Bone marrow (tissue), 2 donors: ENCODE measurements around the gene TOR4A.
"Not testable (repeated sequence)": the region's sequence is repeated elsewhere in the genome, so short reads cannot be mapped to it uniquely, and the experiment has no call there.

Experiments
- DNase-seq, 2 donors: peaks; one replicate each; lab custom pipeline; 2025; lab: John Stamatoyannopoulos, UW

TOR4A gene

DNA sequence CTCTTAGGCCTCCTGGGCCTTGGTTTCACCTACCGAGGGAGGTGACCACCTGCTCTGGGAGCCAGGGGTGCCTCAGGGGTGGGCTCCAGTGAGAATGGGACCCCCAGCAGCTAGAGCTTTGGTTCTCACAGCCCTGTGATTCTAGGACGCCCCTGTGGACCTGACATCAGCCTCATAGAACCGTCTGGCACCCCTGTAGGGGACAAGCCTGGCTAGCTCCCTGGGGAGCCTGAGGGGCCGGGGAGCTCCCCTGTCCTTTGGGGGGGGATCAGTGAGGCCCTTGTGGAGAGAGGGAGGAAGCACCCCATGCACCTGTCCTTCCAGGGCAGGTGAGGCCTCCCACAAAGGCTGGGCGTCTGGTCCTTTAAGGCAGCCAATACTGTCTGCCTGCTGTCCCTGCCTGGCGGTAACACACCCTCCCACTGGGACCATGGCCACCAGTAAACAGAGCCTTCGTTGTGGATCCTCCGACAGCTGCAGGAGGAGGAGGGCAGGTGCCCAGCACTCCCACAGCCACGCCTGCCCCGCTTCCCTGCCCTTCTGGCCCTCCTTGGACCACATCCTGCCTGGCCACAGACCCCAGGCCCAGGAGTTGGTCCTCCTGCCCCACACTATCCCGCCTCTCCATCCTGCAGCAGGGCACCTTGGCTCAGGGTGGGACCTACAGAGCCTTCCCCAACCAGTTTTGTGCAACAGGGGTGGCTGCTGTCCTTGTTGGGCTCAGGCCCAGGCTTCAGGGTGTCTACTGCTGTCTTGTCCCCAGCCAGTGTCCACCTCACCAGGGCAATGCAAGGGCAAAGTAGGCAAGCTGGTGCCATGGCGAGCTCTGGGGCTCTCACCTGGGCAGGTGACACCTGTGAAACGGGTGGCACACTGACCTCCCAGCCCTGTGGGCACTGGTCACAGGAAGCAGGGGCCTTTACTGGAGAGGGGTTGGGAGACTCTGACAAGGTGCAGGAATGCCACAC is 39.5 kb upstream of the TOR4A start:
- no peak for DNase-seq

DNA sequence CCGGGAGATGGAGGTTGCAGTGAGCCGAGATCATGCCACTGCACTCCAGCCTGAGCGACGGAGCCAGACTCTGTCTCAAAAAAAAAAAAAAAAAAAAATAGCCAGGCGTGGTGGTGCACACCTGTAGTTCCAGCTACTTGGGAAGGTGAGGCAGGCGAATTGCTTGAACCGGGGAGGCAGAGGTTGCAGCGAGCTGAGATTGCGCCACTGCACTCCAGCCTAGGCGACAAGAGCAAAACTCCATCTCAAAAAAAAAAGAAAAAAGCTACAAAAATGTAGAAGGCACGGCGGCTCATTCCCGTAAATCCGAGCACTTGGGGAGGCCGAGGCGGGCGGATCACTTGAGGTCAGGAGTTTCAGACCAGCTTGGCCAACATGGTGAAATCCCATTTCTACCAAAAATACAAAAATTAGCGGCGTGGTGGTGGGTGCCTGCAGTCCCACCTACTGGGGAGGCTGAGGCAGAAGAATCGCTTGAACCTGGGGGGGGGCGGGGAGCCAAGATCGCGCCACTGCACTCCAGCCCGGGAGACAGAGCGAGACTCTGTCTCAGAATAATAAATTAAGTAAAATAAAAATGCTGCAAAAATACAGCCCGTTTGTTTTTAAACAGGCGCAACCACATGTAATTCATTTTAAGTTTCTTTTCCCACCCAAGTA is 37.9 kb upstream of the TOR4A start:
- not testable (repeated sequence) for DNase-seq

DNA sequence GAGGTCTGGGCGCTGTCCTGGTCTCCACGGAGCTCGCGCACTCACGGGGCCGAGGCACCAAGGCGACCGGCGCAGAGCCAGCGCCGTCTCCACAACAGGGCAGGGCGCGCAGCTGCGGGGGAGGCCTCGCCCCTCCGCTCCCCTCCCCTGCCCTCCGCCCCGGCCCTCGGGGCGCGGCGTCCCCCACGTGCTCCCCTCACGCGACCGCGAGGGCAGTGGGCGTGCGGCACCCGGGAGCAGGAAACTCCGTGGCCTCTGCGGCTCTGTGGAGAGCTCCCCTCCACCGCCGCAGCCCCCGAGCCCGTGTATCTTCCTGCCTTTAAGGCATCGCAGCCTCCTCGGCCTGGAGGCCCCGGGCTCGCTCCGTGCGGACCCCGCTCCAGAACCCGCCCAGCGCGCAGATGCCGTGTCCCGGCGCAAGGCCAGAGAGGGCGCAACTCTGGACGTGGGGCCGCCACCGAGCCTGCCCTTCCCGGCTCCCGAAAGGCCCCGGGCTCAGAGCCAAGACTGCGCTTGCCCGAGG is 37.1 kb upstream of the TOR4A start:
- peak in 1 of 2 donors; percentile 28 for DNase-seq

DNA sequence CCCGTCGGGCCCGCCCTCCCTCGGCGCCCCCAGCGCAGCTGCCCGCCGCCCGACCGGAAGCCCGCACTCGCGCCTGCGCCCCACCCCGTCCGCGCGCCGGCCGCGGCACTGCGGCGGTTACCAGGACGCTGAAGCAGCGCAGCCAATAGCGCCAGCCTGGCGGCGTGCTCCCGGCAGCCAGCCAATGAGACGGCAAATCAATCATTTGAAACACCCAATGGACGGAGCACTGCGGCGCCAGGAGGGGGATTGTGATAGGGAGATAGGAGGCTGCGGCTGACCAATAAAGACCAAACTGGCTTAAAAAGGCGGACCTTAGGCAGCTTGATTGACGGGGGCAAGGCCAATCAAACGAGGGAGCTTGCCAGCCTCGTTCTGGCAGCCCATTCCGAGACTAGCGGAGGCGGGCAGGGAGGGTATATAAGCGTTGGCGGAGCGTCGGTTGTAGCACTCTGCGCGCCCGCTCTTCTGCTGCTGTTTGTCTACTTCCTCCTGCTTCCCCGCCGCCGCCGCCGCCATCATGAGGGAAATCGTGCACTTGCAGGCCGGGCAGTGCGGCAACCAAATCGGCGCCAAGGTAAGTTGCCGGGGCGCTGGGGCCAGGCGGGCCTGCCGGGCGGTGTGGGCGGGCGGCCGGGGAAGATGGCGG is 36.6 kb upstream of the TOR4A start, which contains the start of gene TUBB4B:
TUBB4B (plus strand) TSS at position 447 of the 649 bp plus-strand sequence; CDS start at position 521, 74 bp downstream.
- peak; percentile 97 to 100 for DNase-seq

DNA sequence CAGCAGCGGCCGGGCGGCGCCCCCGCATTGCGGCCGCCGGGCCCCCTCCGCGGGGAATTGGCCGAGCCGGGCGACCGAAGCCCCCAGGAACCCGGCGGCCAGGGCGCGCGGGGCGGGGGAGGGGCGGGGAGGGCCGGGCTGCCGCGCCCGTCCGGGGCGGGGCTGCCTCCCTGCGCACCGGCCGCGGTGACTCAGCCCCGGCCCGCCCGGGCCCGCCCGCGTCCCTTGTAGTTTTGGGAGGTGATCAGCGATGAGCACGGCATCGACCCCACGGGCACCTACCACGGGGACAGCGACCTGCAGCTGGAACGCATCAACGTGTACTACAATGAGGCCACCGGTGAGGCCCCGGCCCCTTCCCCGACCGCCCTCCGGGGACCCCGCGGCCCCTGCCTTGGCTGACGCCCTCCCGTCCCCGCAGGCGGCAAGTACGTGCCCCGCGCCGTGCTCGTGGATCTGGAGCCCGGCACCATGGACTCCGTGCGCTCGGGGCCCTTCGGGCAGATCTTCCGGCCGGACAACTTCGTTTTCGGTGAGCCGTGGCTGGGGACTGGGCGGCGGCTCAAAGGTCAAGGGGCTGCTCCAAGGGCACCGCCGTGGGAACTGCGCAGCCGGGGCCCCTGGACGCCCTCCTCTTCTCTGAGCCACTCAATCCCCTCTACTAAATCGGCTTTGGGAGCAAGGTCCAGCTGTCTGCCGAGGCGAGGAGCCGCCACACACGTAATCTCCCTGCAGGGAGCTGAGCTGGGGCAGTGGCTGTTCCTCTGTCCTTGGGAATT is 35.8 kb upstream of the TOR4A start:
- DNase-seq, result peak in 1 of 2 donors; percentile 80

DNA sequence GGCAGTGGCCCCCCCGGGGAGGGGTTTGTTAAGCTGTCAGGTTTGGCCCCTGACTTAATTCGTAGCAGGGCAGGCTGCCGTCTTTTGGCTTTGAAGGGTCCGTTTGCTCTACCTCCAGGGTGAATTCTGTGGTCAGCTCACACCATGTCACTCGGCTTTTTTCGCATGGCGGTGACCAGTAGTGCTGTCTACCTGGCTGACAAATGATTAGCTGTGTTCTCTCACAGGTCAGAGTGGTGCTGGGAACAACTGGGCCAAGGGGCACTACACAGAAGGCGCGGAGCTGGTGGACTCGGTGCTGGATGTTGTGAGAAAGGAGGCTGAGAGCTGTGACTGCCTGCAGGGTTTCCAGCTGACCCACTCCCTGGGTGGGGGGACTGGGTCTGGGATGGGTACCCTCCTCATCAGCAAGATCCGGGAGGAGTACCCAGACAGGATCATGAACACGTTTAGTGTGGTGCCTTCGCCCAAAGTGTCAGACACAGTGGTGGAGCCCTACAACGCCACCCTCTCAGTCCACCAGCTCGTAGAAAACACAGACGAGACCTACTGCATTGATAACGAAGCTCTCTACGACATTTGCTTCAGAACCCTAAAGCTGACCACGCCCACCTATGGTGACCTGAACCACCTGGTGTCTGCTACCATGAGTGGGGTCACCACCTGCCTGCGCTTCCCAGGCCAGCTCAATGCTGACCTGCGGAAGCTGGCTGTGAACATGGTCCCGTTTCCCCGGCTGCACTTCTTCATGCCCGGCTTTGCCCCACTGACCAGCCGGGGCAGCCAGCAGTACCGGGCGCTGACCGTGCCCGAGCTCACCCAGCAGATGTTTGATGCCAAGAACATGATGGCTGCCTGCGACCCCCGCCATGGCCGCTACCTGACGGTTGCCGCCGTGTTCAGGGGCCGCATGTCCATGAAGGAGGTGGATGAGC is 35.0 kb upstream of the TOR4A start:
- DNase-seq, result no peak

DNA sequence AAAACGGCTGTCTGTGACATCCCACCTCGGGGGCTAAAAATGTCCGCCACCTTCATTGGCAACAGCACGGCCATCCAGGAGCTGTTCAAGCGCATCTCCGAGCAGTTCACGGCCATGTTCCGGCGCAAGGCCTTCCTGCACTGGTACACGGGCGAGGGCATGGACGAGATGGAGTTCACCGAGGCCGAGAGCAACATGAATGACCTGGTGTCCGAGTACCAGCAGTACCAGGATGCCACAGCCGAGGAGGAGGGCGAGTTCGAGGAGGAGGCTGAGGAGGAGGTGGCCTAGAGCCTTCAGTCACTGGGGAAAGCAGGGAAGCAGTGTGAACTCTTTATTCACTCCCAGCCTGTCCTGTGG is 34.3 kb upstream of the TOR4A start:
- not testable (repeated sequence) for DNase-seq

DNA sequence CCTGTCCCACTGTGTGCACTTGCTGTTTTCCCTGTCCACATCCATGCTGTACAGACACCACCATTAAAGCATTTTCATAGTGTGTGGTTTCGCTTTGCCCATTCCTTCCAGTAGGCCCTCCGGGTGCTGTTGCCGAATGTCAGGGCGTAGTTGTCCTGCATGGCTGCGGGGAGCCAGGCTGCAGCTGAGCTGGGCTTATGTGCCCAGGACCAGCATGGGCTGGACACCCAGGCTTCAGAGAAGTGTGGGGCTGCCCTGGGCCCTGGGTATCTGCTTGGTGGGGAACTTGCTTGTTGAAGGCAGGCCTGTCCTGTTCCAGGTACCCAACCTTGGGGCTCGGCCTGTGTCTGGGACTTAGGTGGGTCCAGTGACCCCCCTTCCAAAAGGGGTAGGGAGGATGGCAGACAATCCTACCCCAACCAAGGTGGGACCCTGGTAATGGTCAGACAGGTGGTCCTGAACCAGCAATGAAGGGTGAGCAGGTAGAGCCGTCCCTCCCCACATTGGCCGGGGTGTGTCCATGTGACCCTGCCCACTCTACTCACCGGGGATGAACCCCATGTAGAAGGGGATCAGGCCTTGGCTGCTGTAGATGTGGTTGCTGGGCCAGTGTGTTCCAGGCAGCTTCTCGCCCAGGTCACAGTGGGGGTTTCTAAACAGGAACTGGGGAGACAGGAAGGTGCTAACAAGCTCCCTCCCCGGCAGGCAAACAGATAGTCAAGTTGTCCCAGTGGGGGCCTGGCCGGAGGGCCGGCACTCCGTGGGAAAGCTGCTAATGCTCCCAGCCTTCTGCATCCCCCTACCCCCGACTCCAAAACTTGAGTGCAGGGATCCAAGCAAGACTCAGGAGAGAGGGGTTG is 33.7 kb upstream of the TOR4A start:
- no peak for DNase-seq

DNA sequence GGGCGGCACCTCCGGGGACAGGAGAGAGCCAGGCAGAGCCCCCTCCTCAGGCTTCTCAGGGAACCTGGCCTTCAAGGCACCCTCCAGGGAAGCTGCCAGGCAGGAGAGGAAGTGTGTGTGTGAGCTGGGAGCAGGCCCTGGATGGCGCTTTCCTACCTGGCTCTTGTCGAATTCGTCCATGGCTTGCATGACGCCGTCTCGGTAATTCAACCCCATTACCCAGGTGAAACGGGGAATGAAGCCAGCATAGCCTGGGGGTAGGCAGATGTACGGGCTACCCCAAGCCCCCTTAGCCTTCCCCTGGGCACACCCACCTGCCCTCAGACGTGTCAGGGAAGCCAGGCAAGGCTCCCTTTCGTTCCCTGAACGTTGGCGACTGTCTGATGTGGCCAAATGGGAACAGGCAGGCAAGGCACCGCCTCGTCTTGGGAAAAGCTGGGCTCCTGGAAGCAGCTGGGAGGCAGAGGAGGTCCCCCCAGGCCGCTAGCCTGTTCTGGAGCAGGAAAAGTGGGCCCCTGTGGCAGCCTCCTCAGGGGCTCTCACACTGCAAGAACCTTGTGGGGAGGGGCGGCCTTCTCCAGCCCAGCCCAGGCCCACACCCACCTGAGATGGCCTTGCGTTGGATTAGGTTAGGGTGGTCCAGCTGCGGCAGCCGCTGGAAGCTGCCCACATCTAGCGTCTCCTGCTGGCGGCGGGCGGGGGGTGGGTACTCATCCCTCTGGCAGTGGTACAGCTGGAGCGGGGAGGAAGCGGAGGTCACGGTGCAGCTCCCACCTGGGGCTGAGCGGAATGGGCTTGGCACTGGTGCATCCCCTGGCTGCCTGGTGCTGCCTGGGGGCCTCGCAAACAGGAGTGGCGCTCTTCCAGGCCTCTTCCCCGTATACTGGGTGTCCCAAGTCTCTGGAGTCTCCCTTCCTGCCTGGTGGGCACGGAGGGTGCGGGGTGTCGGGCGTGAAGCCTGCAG is 32.8 kb upstream of the TOR4A start:
- no peak for DNase-seq

DNA sequence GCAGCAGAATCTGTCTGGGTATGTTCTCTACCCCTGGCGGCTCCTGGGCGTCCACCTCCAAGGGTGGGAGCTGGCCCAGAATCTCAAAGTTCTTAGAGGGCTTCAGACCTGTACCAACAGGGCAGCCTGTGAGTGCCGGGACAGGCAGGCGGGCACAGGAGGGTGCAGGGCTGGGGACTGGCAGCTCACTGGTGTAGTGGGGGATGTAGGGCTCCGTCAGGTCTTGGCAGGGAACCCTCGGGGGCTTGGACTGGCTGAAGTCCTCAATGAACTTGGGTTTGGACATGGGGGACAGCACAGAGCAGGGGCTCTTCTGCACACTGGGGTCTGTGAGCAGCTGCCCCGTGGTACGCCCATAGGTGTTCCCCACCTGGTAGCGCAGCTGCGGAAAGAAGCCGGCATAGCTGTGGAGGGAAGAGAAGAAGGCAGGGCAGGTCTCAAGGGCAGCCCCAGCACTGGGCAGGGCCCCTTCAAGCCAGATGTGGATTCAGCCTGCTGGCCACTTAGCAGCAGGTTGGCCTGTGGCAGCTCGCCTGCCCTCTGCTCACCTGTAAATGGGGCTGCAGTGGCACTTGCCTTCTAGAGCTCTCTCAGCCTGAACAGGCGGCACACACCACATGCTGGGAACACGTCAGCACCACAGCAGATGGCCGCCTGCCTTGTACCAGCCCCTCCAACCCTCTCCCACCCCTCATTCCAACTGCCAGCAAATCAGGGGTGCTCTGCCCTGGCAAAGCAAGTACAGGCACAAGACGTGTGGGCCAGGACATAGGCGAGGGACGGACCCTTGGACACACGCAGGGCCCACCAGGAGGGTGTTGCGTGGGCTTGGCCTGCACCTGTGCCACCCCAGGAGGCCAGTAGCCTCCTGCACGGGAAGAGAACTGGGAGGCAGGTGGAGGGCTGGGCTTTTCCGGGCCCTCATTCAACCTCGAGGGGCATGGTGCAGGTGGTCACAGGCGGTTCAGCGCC is 31.8 kb upstream of the TOR4A start:
- no peak for DNase-seq

DNA sequence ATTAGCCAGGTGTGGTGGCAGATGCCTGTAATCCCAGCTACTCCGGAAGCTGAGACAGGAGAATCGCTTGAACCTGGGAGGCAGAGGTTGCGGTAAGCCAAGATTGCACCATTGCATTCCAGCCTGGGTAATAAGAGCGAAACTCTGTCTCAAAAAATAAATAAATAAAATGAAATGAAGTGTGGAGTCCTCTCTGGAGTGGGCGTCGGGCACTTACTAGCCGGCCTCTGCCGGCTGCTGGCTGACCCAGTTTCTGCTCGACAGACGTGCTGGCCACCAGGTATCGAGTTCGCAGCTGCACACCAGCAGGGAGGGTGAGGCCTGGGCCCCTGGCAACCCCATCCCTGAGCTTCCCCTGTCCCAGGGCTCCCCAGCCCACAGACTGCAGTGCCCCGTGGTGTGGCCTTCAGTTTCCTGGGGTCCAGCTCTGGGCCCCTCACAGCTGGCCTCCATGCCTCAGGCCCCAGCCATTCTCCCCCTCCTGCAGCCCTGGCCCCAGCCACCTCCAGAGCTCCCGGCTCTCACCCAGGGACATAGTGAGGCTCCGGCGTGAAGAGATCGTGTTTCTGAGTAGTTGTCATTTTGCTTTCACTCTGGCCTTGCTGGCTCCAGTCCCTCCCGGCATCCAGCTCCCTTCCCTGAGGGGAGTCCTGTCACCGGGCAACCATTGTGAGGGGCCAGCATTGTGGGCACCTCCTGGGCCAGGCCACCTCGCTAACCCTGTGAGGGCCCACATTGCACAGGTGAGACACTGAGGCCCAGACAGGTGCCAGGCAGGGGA is 30.2 kb upstream of the TOR4A start:
- DNase-seq, result no peak

DNA sequence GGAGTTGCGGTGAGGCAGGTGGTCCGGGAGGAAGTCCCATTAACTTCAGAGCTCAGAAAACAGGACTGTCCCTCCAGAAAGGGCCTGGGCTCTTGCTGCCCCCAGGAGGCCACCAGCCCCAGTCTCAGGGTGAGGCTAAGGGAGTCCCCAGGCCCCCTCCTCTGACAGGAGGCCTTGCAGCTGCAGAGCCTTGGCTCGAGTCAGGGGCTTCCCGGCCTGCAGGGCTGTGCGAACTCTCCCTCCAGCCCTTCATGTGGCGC is 29.7 kb upstream of the TOR4A start:
- no peak for DNase-seq

DNA sequence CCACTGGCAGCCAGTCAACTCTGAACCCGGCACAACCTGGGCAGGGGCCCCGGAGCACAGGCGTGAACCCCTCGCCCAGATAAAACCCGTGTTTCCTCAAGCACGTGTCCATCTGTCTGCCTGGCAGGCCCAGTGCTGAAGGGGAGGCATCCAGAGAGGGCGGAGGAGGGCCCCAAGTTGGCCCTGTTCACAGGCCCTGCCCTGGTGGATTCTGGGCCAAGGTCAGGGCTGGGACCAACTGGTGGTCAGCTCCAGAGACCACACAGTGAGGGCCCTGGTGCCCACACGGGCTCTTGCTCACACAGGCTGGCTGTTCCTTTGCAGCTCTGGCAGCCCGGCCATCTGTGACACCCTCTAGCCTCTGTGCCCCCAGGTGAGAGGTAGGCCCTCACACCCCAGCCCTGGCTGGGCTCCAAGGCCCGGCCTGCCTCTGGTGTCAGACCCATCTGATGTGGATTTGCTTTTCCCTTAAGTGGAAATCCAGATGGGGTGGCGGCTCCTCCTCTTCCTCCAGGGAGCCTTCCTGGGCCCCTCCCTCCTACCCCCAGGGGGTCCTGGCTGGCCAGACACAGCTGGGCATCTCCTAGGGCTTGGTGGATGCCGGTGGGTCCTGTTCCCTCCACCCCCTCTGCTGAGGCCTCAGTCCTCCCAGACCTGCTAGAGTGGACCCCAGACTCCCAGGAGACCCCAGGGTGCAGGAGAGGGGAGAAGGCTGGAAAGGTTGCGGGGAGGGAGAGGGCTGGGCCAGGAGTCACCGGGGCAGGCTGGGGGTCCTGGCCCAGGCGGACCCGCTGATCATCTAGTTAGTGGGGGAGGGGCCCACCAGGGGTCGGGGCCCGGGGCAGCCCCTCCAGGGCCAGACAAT is 27.0 kb upstream of the TOR4A start:
- no peak for DNase-seq

DNA sequence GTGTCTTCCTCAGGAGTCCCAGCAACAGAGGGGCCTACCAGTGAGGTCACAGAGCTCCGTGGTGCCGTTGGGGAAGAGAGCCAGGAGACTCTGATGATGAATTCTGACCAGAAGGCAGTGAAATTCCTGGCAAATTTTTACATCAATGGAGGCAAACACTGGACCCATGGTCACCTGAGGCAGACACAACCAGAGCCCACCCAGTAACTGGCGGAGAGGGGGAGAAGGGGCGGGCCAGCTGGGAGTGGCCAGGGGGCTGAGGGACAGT is 26.4 kb upstream of the TOR4A start, which contains the start of gene STPG3:
STPG3 (plus strand) TSS at position 93 of the 268 bp plus-strand sequence; CDS start at position 94, 1 bp downstream.
- no peak for DNase-seq

DNA sequence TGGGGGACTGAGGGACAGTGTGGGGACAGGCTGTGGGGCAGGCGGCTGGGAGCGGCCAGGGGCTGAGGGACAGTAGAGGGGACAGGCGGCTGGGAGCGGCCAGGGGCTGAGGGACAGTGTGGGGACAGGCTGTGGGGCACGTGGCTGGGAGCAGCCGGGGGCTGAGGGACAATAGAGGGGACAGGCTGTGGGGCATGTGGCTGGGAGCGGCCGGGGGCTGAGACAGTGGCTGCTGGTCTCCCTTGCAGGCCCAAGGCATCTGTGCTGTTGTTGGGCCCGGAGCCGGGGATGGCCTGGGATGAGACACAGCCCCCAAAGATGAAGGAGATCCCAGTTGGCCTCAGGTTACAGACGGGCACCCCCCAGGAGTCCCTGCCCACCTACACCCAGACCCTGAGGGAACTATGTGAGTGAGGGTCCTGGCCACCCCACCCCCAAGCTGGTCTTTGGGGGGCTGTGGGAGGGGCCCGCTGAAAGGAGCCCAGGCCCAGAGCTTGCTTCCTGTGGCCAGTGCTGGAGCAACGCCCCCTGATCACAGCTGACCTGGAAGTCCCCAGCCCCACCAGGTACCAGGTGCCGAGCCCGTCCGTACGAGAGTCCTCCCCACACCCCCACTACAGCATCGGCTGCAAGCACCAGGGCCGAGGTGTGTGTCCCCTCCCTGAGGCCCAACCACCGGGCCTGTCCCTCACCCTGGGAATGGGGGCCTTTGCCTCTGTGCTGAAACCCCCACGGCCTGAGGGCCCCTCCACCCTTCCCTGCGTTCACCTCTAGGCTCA is 25.8 kb upstream of the TOR4A start:
- no peak for DNase-seq
